A549 (cell line): ENCODE results near the gene TANGO2. TPM values are rescaled to one million over a fixed set of nuclear protein-coding genes. Genes with fewer than 3 reads are reported as not detected.

Source experiments
- ATAC-seq, 2 experiments: fragments of 200-7000 bp in 1 of 2; fragments of >200 bp in 1 of 2; cut with Nextera tagmentation in 1 of 2; cut with Tn5 transposase in 1 of 2; 3 replicates each; pipeline versions ENCODE4 v1.8.0 to v1.9.1; 2018 to 2020; ENCODE audit warnings: mild to moderate bottlenecking in 1 of 2, moderate library complexity in 1 of 2
- CTCF ChIA-PET: fragments of 300-600 bp; sonication (Branson Sonifier 250); formaldehyde crosslinking; extraction: SDS; loops from one replicate; lab custom pipeline; 2021; ENCODE audit warnings: antibody characterized with exemption, inconsistent platforms; lab: Yijun Ruan, JAX
- POLR2A ChIA-PET: fragments of 350-600 bp; formaldehyde crosslinking; extraction: SDS; loops from one replicate; lab custom pipeline; 2021; ENCODE audit warnings: antibody characterized with exemption, inconsistent platforms; lab: Yijun Ruan, JAX
- DNase-seq, 2 experiments: peaks; one replicate each; pipeline versions ENCODE4 v3.0.0 to v3.0.0-alpha.2; 2011 to 2016; ENCODE audit warnings: low read depth in 1 of 2, low spot score in 1 of 2
- FAIRE-seq: peaks from 2 replicates; lab custom pipeline; 2011; peaks lifted over from hg19 to GRCh38; lab: Jason Lieb, UNC
- H3K27ac ChIP-seq, 2 experiments: fragments of >200 bp; sonication (Bioruptor Twin); formaldehyde crosslinking; 3 replicates each; pipeline ENCODE4 v1.5.1; 2016 to 2017
- H3K4me1 ChIP-seq: fragments of >200 bp; sonication (Bioruptor Twin); formaldehyde crosslinking; 3 replicates; pipeline ENCODE4 v1.6.1; 2016
- H3K4me2 ChIP-seq: fragments of >200 bp; sonication (Bioruptor Twin); formaldehyde crosslinking; 3 replicates; pipeline ENCODE4 v1.6.1; 2016
- H3K4me3 ChIP-seq: fragments of >200 bp; sonication (Bioruptor Twin); formaldehyde crosslinking; 3 replicates; pipeline ENCODE4 v1.5.1; 2016
- H3K9me3 ChIP-seq: fragments of >200 bp; sonication (Bioruptor Twin); formaldehyde crosslinking; 3 replicates; pipeline ENCODE4 v1.6.1; 2016
- CEBPB ChIP-seq, 2 experiments: fragments of >200 bp in 1 of 2; sonication (Bioruptor Twin) in 1 of 2; formaldehyde crosslinking in 1 of 2; IDR thresholded peaks; 2 replicates each; pipeline ENCODE4 v1.6.1; 2012 to 2016
- CHD4 ChIP-seq: fragments of 200-600 bp; sonication (generic); IDR thresholded peaks from 2 replicates; pipeline ENCODE4 v1.6.1; 2016; ENCODE audit warnings: antibody characterized with exemption, mild to moderate bottlenecking, borderline replicate concordance
- CTCF ChIP-seq: fragments of >200 bp; sonication (Bioruptor Twin); formaldehyde crosslinking; IDR thresholded peaks from 3 replicates; pipeline ENCODE4 v1.5.1; 2016
- EHMT2 ChIP-seq: fragments of 200-600 bp; sonication (generic); IDR thresholded peaks from 2 replicates; pipeline ENCODE4 v1.6.1; 2016; ENCODE audit warnings: antibody characterized with exemption, low read depth, mild to moderate bottlenecking, moderate library complexity
- EP300 ChIP-seq, 2 experiments: fragments of >200 bp; sonication (Bioruptor Twin); formaldehyde crosslinking; IDR thresholded peaks; 2 replicates in 1 of 2; 3 replicates in 1 of 2; pipeline ENCODE4 v1.6.1; 2016 to 2017
- ESRRA ChIP-seq: fragments of 150-350 bp; IDR thresholded peaks from 2 replicates; pipeline ENCODE4 v1.6.1; 2014; ENCODE audit warnings: mild to moderate bottlenecking, low read length, borderline replicate concordance
- FOSB ChIP-seq: fragments of 250-450 bp; sonication (Bioruptor Pico); IDR thresholded peaks from 2 replicates; pipeline ENCODE4 v1.5.0; 2020; ENCODE audit warnings: mild to moderate bottlenecking, moderate library complexity
- FOSL2 ChIP-seq, 2 experiments: fragments of 450-650 bp in 1 of 2; fragments of >200 bp in 1 of 2; sonication (Bioruptor Twin) in 1 of 2; formaldehyde crosslinking; IDR thresholded peaks; 2 replicates each; pipeline versions ENCODE4 v1.5.0 to v1.6.1; 2016 to 2020; ENCODE audit warnings: mild to moderate bottlenecking in 1 of 2, moderate library complexity in 1 of 2
- GATA3 ChIP-seq: IDR thresholded peaks from 2 replicates; pipeline ENCODE4 v1.6.1; 2012; ENCODE audit warnings: borderline replicate concordance
- HDAC2 ChIP-seq: fragments of 200-600 bp; sonication (generic); IDR thresholded peaks from 2 replicates; pipeline ENCODE4 v1.6.1; 2016
- HES2 ChIP-seq: fragments of >200 bp; sonication (Bioruptor Twin); formaldehyde crosslinking; IDR thresholded peaks from 2 replicates; pipeline ENCODE4 v1.6.1; 2016
- JUNB ChIP-seq: fragments of >200 bp; sonication (Bioruptor Twin); formaldehyde crosslinking; IDR thresholded peaks from 2 replicates; pipeline ENCODE4 v1.6.1; 2016
- KDM5A ChIP-seq: fragments of 200-600 bp; sonication (generic); IDR thresholded peaks from 2 replicates; pipeline ENCODE4 v1.6.1; 2016; ENCODE audit warnings: antibody characterized with exemption, mild to moderate bottlenecking
- MAFK ChIP-seq: fragments of 450-650 bp; IDR thresholded peaks from 2 replicates; pipeline ENCODE4 v1.6.1; 2014; ENCODE audit not compliant: partially characterized antibody
- MAZ ChIP-seq: fragments of 150-350 bp; IDR thresholded peaks from 2 replicates; pipeline ENCODE4 v1.6.1; 2014; ENCODE audit warnings: antibody characterized with exemption, low read depth, low read length, borderline replicate concordance
- POLR2A ChIP-seq: IDR thresholded peaks from 2 replicates; pipeline ENCODE4 v1.6.1; 2012; ENCODE audit warnings: mild to moderate bottlenecking, low read length
- RAD21 ChIP-seq, 2 experiments: fragments of >200 bp in 1 of 2; sonication (Bioruptor Twin) in 1 of 2; formaldehyde crosslinking in 1 of 2; IDR thresholded peaks in 1 of 2; conservative IDR thresholded peaks in 1 of 2; 2 replicates in 1 of 2; 3 replicates in 1 of 2; pipeline ENCODE4 v1.6.1; 2012 to 2018; ENCODE audit warnings: inconsistent platforms in 1 of 2
- RARB ChIP-seq: fragments of 250-450 bp; sonication (Bioruptor Pico); IDR thresholded peaks from 2 replicates; pipeline ENCODE4 v1.8.0; 2021; ENCODE audit warnings: mild to moderate bottlenecking, moderate library complexity
- RCOR1 ChIP-seq: fragments of 150-350 bp; IDR thresholded peaks from 2 replicates; pipeline ENCODE4 v1.6.1; 2014; ENCODE audit warnings: antibody characterized with exemption, low read length, low read depth
- SMC3 ChIP-seq: fragments of >200 bp; sonication (Bioruptor Twin); formaldehyde crosslinking; IDR thresholded peaks from 3 replicates; pipeline ENCODE4 v1.6.1; 2018; ENCODE audit warnings: inconsistent platforms
- TFCP2L1 ChIP-seq: fragments of 250-450 bp; sonication (Bioruptor Pico); IDR thresholded peaks from 2 replicates; pipeline ENCODE4 v1.5.0; 2021; ENCODE audit warnings: mild to moderate bottlenecking
- ZC3H11A ChIP-seq: fragments of 450-650 bp; IDR thresholded peaks from 2 replicates; pipeline ENCODE4 v1.6.1; 2014; ENCODE audit warnings: antibody characterized with exemption, mild to moderate bottlenecking
- ZFP36 ChIP-seq: fragments of 450-650 bp; IDR thresholded peaks from 2 replicates; pipeline ENCODE4 v1.6.1; 2014; ENCODE audit warnings: borderline replicate concordance; ENCODE audit not compliant: partially characterized antibody
- ZSCAN20 ChIP-seq: fragments of 250-450 bp; sonication (Bioruptor Pico); IDR thresholded peaks from 2 replicates; pipeline ENCODE4 v1.8.0; 2022; ENCODE audit warnings: mild to moderate bottlenecking, moderate library complexity
- WGBS: methylation state at CpG from one replicate; pipeline ENCODE4 v1.1.6; 2017; ENCODE audit errors: missing lambda C conversion rate; 5-methylcytosine and 5-hydroxymethylcytosine counted together
- polyA plus RNA-seq, 4 experiments: library from polyadenylated mRNA; depleted of rRNA in 3 of 4; stranded (reverse); fragments of >200 nt; fragmentation: RNase III in 1 of 4; extraction: RNeasy Plus Mini Kit Qiagen cat#74134 plus additional on column Dnase treatment in 1 of 4; gene quantifications; 2 replicates in 3 of 4; 3 replicates in 1 of 4; pipeline ENCODE4 v1.2.3, GENCODE V29; 2011 to 2017
- TF ChIP-seq, protein P1 (sequence below): fragments of 250-450 bp; sonication (Bioruptor Pico); IDR thresholded peaks from 2 replicates; pipeline ENCODE4 v1.5.0; 2020; ENCODE audit warnings: low read depth, mild to moderate bottlenecking, moderate library complexity

Gene TANGO2
- polyA plus RNA-seq, 2 of the 4 experiments (the other 2 are of a cell fraction): 13.2 to 13.8 TPM

- no peak for DNase-seq
- Histone ChIP-seq H3K9me3 (no peaks in the 10 kb centered on the region), H3K4me2 (no peak overlapping the region), H3K4me1 (peaks cover 5% of the 10 kb centered on the region; the same call in 1 of the 3 replicates), H3K4me3 (no peak overlapping the region), H3K27ac (no peak overlapping the region)
- no peak for FAIRE-seq
- POLR2A ChIA-PET: no interaction called here
- TF ChIP-seq CHD4 (no peak), EHMT2 (no peak), KDM5A (no peak), FOSL2 (IDR thresholded peaks at IDR 0.05) (no peak), FOSL2 (CRISPR knock-in tag; IDR thresholded peaks at IDR 0.05) (no peak), HES2 (no peak), MAZ (no peak), RCOR1 (no peak), ZFP36 (no peak), ZSCAN20 (CRISPR knock-in tag) (no peak), HDAC2 (no peak), TFCP2L1 (CRISPR knock-in tag) (no peak), ZC3H11A (no peak), EP300 (IDR thresholded peaks at IDR 0.05) (no peak), ESRRA (no peak), SMC3 (no peak), RARB (CRISPR knock-in tag) (no peak), MAFK (no peak), JUNB (no peak), GATA3 (no peak)
- CTCF ChIA-PET: interaction anchor here (0.9 to 5.8 kb wide), 11 partner anchors 21 to 60 kb away, joined by 3 to 89 read pairs (median 6); no protein-coding TSS in a partner anchor
- ATAC-seq: no peak
- WGBS: 33% methylated on average over 1 of the region's 5 CpGs
These were observed 6.3 kb upstream of the TANGO2 start for GRCh38 chr22:20014526-20015186.

- POLR2A ChIA-PET: no interaction called here
- ATAC-seq: no peak
- H3K4me3 ChIP-seq: no peak overlapping the region
- no peak overlapping the region for H3K4me2 ChIP-seq
- no peak for FAIRE-seq
- peaks cover 7% of the 10 kb centered on the region; the same call in 2 of the 3 replicates for H3K4me1 ChIP-seq
- CTCF ChIA-PET: interaction anchor here (0.7 to 5.8 kb wide), 8 partner anchors 25 to 285 kb away, joined by 3 to 89 read pairs (median 4); no protein-coding TSS in a partner anchor
- 87% methylated on average over 3 of the region's 10 CpGs for WGBS
- no peak overlapping the region for H3K27ac ChIP-seq
- H3K9me3 ChIP-seq: no peaks in the 10 kb centered on the region
- TF ChIP-seq CTCF (no peak), RAD21 (conservative IDR thresholded peaks at IDR 0.05 in 1 of 2, IDR thresholded peaks at IDR 0.05 in 1 of 2) (no peak), FOSB (CRISPR knock-in tag) (no peak), POLR2A (no peak), CEBPB (IDR thresholded peaks at IDR 0.05) (no peak)
- TF ChIP-seq, protein P1, sequence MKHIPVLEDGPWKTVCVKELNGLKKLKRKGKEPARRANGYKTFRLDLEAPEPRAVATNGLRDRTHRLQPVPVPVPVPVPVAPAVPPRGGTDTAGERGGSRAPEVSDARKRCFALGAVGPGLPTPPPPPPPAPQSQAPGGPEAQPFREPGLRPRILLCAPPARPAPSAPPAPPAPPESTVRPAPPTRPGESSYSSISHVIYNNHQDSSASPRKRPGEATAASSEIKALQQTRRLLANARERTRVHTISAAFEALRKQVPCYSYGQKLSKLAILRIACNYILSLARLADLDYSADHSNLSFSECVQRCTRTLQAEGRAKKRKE (CRISPR knock-in tag): no peak
- no peak for DNase-seq
These were observed 5.7 kb upstream of the TANGO2 start for GRCh38 chr22:20015187-20015625.
